ENCODE results near the gene ZNF845.
"Not testable (repeated sequence)": the region's sequence is repeated elsewhere in the genome, so short reads cannot be mapped to it uniquely, and the experiment has no call there.

GRCh38 chr19:53397918-53398317 lies 64.4 kb downstream of the ZNF845 start:
- TF ChIP-seq, protein P1, sequence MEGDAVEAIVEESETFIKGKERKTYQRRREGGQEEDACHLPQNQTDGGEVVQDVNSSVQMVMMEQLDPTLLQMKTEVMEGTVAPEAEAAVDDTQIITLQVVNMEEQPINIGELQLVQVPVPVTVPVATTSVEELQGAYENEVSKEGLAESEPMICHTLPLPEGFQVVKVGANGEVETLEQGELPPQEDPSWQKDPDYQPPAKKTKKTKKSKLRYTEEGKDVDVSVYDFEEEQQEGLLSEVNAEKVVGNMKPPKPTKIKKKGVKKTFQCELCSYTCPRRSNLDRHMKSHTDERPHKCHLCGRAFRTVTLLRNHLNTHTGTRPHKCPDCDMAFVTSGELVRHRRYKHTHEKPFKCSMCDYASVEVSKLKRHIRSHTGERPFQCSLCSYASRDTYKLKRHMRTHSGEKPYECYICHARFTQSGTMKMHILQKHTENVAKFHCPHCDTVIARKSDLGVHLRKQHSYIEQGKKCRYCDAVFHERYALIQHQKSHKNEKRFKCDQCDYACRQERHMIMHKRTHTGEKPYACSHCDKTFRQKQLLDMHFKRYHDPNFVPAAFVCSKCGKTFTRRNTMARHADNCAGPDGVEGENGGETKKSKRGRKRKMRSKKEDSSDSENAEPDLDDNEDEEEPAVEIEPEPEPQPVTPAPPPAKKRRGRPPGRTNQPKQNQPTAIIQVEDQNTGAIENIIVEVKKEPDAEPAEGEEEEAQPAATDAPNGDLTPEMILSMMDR (IDR thresholded peaks at IDR 0.05), result not testable (repeated sequence)
- TF ChIP-seq POLR2A (IDR thresholded peaks at IDR 0.05), result not testable (repeated sequence)
